HepG2 (cell line): ENCODE measurements around the gene LAMB2. TPM values are rescaled to one million over a fixed set of nuclear protein-coding genes. Genes with fewer than 3 reads are reported as not detected.

ENCODE experiments used
- GATAD1 ChIP-seq: IDR thresholded peaks from 2 replicates; pipeline ENCODE4 v1.6.1; 2016; ENCODE audit warnings: missing genetic modification reagents, missing compliant biosample characterization
- GZF1 ChIP-seq: sonication (generic); formaldehyde crosslinking; IDR thresholded peaks from 2 replicates; pipeline ENCODE4 v1.5.1; 2020; ENCODE audit warnings: mild to moderate bottlenecking, missing genetic modification reagents
- HDAC1 ChIP-seq: sonication (generic); formaldehyde crosslinking; IDR thresholded peaks from 2 replicates; pipeline ENCODE4 v1.5.1; 2020; ENCODE audit warnings: mild to moderate bottlenecking, missing genetic modification reagents
- HOXD1 ChIP-seq: sonication (generic); formaldehyde crosslinking; IDR thresholded peaks from 2 replicates; pipeline ENCODE4 v1.5.0; 2020; ENCODE audit warnings: missing genetic modification reagents
- KLF15 ChIP-seq: sonication (generic); formaldehyde crosslinking; IDR thresholded peaks from 2 replicates; pipeline ENCODE4 v1.8.1; 2023; ENCODE audit warnings: borderline replicate concordance, mild to moderate bottlenecking, inconsistent platforms, missing genetic modification reagents, mixed read lengths
- MTF1 ChIP-seq: sonication (generic); formaldehyde crosslinking; IDR thresholded peaks from 2 replicates; pipeline ENCODE4 v1.5.0; 2020; ENCODE audit warnings: missing genetic modification reagents
- MZF1 ChIP-seq: sonication (generic); formaldehyde crosslinking; IDR thresholded peaks from 2 replicates; pipeline ENCODE4 v1.8.1; 2023; ENCODE audit warnings: mild to moderate bottlenecking, missing genetic modification reagents, borderline replicate concordance
- NFIB ChIP-seq: sonication (generic); formaldehyde crosslinking; IDR thresholded peaks from 2 replicates; pipeline ENCODE4 v1.9.0; 2021; ENCODE audit warnings: missing genetic modification reagents, mild to moderate bottlenecking, borderline replicate concordance
- RAD51 ChIP-seq: fragments of 450-650 bp; IDR thresholded peaks from 2 replicates; pipeline ENCODE4 v1.6.1; 2016; ENCODE audit warnings: borderline replicate concordance
- SP140L ChIP-seq: sonication (generic); formaldehyde crosslinking; IDR thresholded peaks from 2 replicates; pipeline ENCODE4 v1.4.0; 2020; ENCODE audit warnings: missing genetic modification reagents, borderline replicate concordance
- ZBTB42 ChIP-seq: sonication (generic); formaldehyde crosslinking; IDR thresholded peaks from 2 replicates; pipeline ENCODE4 v1.5.0; 2020; ENCODE audit warnings: mild to moderate bottlenecking, missing genetic modification reagents
- ZBTB7B ChIP-seq: sonication (generic); formaldehyde crosslinking; IDR thresholded peaks from 2 replicates; pipeline ENCODE4 v1.4.0; 2020; ENCODE audit warnings: missing genetic modification reagents
- ZNF224 ChIP-seq: sonication (generic); formaldehyde crosslinking; IDR thresholded peaks from 2 replicates; pipeline ENCODE4 v1.5.0; 2020; ENCODE audit warnings: mild to moderate bottlenecking, missing genetic modification reagents
- ZNF468 ChIP-seq: sonication (generic); formaldehyde crosslinking; IDR thresholded peaks from 2 replicates; pipeline ENCODE4 v1.8.0; 2022; ENCODE audit warnings: mild to moderate bottlenecking, moderate library complexity, missing genetic modification reagents
- ZNF772 ChIP-seq: sonication (generic); formaldehyde crosslinking; IDR thresholded peaks from 2 replicates; pipeline ENCODE4 v1.5.0; 2020; ENCODE audit warnings: mild to moderate bottlenecking, missing genetic modification reagents
- ZNF781 ChIP-seq: sonication (generic); formaldehyde crosslinking; IDR thresholded peaks from 2 replicates; pipeline ENCODE4 v1.5.1; 2020; ENCODE audit warnings: borderline replicate concordance, mild to moderate bottlenecking, missing genetic modification reagents; ENCODE audit errors: not compliant biosample characterization
- polyA plus RNA-seq, 8 experiments: library from polyadenylated mRNA; depleted of rRNA in 3 of 8; stranded (reverse) in 7 of 8; unstranded in 1 of 8; fragments of >200 nt; fragmentation: Illumina TruSeq in 4 of 8; extraction: Trizol in 4 of 8; gene quantifications; 2 replicates each; pipeline versions ENCODE4 v1.2.1 to v1.2.3, GENCODE V29; 2011 to 2016; ENCODE audit warnings: low read depth in 4 of 8, missing spikeins in 1 of 8, mixed read lengths in 1 of 8; ENCODE audit not compliant: insufficient read depth in 1 of 8
- total RNA-seq, 5 experiments: library from RNA; depleted of rRNA; stranded (reverse); fragments of >200 nt; fragmentation: Illumina TruSeq; extraction: Trizol; gene quantifications; 2 replicates each; pipeline ENCODE4 v1.2.3, GENCODE V29; 2016; ENCODE audit warnings: low read depth in 1 of 5
- TF ChIP-seq, protein P1 (sequence below), 2 experiments: sonication (generic) in 1 of 2; formaldehyde crosslinking in 1 of 2; IDR thresholded peaks; 2 replicates each; pipeline versions ENCODE4 v1.6.1 to v1.9.0; 2014 to 2022; ENCODE audit warnings: antibody characterized with exemption in 1 of 2, borderline replicate concordance in 1 of 2, inconsistent platforms in 1 of 2, low read depth in 1 of 2, missing genetic modification reagents in 1 of 2
- TF ChIP-seq, protein P2 (sequence below): sonication (generic); formaldehyde crosslinking; IDR thresholded peaks from 2 replicates; pipeline ENCODE4 v1.4.0; 2020; ENCODE audit warnings: mild to moderate bottlenecking, low read depth, missing genetic modification reagents
- TF ChIP-seq, protein P3 (sequence below): sonication (generic); formaldehyde crosslinking; IDR thresholded peaks from 2 replicates; pipeline ENCODE4 v1.9.0; 2021; ENCODE audit warnings: missing genetic modification reagents, mild to moderate bottlenecking, borderline replicate concordance
- TF ChIP-seq, protein P4 (sequence below), 2 experiments: fragments of 450-650 bp in 1 of 2; sonication (generic) in 1 of 2; formaldehyde crosslinking; IDR thresholded peaks; 2 replicates each; pipeline versions ENCODE4 v1.5.0 to v1.8.0; 2020 to 2022; ENCODE audit warnings: mild to moderate bottlenecking in 1 of 2, missing genetic modification reagents in 1 of 2

Gene LAMB2
- total and polyA plus RNA-seq, 2 of the 13 experiments (the other 11 are each of a cell fraction or from before 2014, with no cell fraction given) = 208 to 443 TPM

DNA sequence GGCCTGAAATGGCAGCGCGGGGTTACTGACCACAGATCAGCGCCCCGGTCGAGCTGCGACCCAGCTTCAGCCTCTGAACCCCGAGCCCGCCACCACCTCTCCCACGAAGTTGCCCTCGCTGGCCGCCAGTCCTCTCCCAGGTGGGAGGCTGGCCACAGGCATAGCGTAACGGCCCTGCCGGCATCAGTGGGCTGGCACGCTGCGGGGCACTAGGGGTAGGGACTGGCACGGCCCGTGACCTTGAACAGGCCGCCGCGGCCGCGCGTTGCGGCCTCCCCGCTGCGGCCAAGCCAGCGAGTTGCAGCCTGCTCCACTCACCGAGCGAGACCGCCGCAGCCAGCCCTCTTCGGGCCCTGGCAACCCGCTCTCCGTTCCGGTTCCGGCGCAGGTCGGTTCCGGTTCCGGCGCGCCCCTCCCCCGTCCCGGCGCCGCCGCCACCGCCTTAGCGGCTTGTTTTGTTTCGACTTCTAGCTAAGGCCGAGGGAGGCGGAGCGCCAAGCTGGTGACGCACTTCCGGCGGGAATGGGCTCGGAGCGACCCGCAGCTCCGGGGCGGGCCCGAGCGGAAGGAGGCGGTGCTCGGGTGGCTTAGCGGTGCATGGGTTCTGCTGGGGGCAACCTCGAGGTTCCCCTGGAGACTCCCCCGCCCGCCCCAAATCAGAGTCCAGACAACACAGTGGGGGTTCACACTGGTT, 12.3 kb downstream of the LAMB2 start, which contains the start of gene USP19 (continued):
- TF ChIP-seq, protein P1, sequence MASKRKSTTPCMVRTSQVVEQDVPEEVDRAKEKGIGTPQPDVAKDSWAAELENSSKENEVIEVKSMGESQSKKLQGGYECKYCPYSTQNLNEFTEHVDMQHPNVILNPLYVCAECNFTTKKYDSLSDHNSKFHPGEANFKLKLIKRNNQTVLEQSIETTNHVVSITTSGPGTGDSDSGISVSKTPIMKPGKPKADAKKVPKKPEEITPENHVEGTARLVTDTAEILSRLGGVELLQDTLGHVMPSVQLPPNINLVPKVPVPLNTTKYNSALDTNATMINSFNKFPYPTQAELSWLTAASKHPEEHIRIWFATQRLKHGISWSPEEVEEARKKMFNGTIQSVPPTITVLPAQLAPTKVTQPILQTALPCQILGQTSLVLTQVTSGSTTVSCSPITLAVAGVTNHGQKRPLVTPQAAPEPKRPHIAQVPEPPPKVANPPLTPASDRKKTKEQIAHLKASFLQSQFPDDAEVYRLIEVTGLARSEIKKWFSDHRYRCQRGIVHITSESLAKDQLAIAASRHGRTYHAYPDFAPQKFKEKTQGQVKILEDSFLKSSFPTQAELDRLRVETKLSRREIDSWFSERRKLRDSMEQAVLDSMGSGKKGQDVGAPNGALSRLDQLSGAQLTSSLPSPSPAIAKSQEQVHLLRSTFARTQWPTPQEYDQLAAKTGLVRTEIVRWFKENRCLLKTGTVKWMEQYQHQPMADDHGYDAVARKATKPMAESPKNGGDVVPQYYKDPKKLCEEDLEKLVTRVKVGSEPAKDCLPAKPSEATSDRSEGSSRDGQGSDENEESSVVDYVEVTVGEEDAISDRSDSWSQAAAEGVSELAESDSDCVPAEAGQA (IDR thresholded peaks at IDR 0.05; ENCODE audit: low read depth) = peak; percentile 64; the same call in 1 of the 2 replicates
- TF ChIP-seq, protein P1 (CRISPR knock-in tag; IDR thresholded peaks at IDR 0.05; ENCODE audit: borderline replicate concordance) = no peak
- TF ChIP-seq GATAD1 (CRISPR knock-in tag) (peak; percentile 95), GZF1 (CRISPR knock-in tag) (no peak), KLF15 (CRISPR knock-in tag) (0 out of 2 replicates have a peak, but pooled peaks have one; percentile 20), ZNF772 (CRISPR knock-in tag) (peak; percentile 85), ZBTB7B (CRISPR knock-in tag) (no peak), RAD51 (no peak), HOXD1 (peak; percentile 84), MZF1 (CRISPR knock-in tag) (peak; percentile 53; the same call in 1 of the 2 replicates), ZNF468 (no peak), ZBTB42 (peak; percentile 73), ZNF781 (peak; percentile 52), ZNF224 (CRISPR knock-in tag) (peak; percentile 70; the same call in 1 of the 2 replicates), MTF1 (0 out of 2 replicates have a peak, but pooled peaks have one; percentile 28), NFIB (CRISPR knock-in tag) (no peak), SP140L (CRISPR knock-in tag) (0 out of 2 replicates have a peak, but pooled peaks have one; percentile 55), HDAC1 (CRISPR knock-in tag) (peak; percentile 97)
- TF ChIP-seq, protein P2, sequence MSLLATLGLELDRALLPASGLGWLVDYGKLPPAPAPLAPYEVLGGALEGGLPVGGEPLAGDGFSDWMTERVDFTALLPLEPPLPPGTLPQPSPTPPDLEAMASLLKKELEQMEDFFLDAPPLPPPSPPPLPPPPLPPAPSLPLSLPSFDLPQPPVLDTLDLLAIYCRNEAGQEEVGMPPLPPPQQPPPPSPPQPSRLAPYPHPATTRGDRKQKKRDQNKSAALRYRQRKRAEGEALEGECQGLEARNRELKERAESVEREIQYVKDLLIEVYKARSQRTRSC (CRISPR knock-in tag) = no peak
- TF ChIP-seq, protein P3, sequence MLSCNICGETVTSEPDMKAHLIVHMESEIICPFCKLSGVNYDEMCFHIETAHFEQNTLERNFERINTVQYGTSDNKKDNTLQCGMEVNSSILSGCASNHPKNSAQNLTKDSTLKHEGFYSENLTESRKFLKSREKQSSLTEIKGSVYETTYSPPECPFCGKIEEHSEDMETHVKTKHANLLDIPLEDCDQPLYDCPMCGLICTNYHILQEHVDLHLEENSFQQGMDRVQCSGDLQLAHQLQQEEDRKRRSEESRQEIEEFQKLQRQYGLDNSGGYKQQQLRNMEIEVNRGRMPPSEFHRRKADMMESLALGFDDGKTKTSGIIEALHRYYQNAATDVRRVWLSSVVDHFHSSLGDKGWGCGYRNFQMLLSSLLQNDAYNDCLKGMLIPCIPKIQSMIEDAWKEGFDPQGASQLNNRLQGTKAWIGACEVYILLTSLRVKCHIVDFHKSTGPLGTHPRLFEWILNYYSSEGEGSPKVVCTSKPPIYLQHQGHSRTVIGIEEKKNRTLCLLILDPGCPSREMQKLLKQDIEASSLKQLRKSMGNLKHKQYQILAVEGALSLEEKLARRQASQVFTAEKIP (CRISPR knock-in tag) = no peak
- TF ChIP-seq, protein P4, sequence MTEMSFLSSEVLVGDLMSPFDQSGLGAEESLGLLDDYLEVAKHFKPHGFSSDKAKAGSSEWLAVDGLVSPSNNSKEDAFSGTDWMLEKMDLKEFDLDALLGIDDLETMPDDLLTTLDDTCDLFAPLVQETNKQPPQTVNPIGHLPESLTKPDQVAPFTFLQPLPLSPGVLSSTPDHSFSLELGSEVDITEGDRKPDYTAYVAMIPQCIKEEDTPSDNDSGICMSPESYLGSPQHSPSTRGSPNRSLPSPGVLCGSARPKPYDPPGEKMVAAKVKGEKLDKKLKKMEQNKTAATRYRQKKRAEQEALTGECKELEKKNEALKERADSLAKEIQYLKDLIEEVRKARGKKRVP (CRISPR knock-in tag; IDR thresholded peaks at IDR 0.05) = no peak
